Hematopoietic multipotent progenitor cell treated with erythropoietin and hydrocortisone succinate and interleukin-3 and kit ligand, for 17 days (in vitro differentiated cells): Measurements from ENCODE around the gene CCDC142.

Experiments
- DNase-seq: peaks from one replicate; pipeline ENCODE4 v3.0.0-alpha.2; 2015; ENCODE audit warnings: low spot score

Gene CCDC142

DNA sequence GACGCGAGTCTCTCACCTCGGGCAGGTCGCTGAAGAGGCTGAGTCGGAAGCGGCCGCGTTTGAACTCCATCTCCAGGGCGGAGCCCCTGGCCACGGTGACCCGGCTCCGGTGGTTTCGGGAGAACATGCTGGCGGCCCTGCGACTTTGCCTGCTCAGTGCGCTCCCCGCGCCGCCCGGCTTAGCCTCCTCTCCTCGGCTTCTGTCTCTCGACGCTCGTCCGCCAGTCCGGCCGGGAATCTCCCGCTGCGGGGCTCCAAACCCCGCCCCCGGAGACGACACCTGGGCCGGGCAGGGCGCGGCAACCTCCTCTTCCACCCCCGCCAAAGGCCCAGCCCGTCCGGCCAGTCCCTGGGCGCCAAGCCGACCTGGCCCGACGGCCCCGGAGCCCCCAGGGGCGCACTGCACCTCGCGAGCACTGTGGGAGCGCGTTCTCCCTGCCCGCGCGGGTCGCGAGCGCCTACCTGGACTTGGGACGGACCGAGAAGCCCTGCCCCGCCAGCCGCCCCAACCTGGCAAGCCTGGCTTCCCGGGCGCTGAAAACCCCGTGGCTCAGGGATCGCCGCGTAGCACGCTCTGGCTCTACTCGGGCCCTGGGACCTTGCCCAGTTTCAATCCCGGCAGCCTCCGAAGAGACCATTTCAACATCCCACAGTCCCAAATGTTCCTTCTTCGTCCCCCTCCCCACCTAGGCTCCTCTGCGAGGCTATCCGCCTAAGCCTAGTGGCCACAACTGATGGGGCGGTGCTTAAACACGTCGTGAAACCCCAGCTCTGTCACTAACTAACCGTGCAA lies 40.9 kb downstream of the CCDC142 start, which contains the start of gene RTKN:
Gene RTKN (minus strand): TSS at position 248 of the 793 bp plus-strand sequence. CDS start 121 bp downstream, at position 127.
- DNase-seq = no peak

DNA sequence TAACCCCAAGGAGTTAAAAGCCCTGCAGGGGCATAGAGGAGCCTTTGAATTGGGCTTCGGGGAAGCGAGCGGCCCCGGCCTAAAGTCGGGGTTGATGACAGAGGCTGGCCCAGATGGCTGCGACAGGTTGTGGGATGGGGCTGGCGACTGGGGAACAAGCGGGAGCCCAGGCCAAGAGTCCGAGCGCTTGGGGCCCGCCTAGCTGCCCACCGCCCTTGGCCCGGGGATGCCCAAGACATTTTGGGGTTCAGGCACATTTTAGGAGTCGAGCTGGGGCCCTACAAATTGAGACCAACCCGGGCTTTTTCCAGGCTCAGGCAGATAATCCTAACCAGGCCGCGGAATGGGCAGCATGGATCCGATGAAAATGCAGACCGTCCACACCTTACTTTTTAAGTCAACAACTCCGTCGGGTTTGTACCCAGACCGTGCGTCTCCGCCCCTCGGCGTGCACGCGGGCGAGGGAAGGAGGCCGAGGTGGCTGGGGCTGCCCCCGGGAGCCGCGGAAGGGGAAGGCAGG lies 41.6 kb downstream of the CCDC142 start:
- no peak for DNase-seq

DNA sequence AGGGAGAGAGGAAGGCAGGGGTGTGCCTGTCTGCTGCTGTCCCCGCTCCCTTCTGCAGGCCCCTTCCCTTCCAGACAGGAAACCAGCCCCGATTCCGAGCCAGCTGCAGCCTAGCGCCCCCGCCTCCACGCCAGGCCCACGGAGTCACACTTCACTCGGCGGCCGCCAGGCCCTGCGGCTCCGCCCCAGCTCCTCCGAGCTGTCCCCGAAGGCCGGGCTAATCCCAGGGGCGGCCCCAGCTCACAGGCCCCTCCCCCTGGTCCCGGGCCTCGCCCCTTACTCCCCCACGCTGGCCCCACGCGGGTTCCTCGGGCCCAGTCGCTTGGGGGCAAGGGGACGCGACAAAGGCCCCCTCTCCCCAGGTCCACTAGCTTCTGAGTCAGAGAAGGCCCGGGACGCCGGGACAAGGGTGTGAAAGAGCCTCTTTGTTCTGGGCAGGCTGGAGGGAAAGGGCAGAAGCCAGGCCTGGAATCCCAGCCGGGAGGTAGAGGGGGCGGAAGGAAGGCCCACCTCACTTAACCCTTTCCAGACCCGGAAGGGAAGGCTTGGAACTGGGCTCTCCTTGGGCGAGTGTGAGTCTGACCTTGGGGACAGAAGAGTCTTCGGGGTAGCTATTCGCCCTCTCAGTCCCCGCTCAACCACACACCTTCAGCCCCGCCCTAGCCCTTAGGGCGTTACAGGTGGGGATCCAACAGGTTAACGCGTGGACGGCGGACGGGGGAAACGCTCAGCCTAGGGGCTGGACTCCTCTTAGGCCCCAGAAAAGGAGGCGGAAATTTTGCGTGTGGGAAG lies 42.2 kb downstream of the CCDC142 start:
- no peak for DNase-seq

DNA sequence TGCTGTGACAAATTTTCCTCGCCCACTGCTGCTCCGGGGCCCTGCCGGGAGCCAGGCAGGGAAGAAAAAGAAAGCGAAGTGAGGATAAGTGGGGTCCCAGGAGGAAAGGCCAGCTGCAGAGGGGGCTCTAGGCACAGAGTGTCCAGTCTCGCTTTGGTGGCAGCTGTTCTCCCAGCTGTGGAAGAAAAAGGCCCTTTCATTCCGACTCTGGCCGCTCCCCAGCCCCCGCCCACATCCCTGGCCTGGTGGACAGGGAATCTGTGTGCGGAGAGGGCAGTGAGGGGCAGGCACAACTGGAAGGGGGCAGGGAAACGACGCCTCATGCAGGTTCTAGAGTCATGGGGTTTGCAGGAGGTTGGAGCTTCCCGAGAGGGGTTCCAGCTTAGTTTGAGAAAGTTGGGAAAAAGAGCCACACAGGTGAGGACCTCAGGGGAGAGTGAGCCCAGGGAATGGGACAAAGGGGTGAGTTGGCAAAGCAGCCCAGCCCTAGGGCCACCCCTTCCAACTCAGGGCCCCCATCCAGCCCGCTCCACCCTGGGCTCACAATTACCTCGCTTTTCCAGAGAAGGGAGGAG lies 42.9 kb downstream of the CCDC142 start:
- DNase-seq = no peak

DNA sequence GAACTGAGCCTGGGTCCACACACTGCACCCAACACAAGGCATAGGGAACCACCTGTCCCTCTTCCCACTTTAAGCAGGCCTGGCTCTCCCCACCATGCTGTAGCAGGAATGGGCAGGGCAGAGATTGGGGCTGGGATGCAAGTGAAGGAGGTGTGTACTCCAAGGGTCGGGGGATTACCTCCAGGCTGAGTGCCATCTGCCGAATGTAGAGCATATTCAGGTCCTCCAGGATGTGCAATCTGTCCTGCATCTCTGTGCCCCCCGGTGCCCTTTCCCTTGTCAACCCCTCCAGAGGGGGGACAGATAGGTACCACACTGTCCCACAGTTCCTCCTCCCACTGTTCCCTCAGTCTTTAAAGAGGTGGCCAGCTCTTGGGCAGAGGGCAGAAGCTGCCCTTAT lies 43.4 kb downstream of the CCDC142 start:
- DNase-seq = no peak

DNA sequence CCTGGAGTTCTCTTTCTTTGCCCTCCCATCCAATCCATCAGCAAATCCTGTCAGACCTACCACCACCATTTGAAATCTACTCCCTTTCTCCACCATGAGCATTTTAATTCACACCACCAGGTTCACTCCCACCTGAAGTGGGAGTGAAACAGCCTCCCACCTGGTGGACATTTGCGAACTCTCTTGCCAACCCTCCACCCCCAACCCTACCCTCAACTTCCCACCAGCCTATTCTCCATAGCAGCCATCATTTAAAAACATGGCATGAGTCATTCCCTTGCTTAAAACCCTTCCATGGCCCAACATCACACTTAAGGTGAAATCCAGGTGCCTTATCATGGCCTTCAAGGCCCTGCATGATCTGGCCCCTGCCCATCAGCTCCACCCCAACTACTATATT lies 44.5 kb downstream of the CCDC142 start:
- no peak for DNase-seq

DNA sequence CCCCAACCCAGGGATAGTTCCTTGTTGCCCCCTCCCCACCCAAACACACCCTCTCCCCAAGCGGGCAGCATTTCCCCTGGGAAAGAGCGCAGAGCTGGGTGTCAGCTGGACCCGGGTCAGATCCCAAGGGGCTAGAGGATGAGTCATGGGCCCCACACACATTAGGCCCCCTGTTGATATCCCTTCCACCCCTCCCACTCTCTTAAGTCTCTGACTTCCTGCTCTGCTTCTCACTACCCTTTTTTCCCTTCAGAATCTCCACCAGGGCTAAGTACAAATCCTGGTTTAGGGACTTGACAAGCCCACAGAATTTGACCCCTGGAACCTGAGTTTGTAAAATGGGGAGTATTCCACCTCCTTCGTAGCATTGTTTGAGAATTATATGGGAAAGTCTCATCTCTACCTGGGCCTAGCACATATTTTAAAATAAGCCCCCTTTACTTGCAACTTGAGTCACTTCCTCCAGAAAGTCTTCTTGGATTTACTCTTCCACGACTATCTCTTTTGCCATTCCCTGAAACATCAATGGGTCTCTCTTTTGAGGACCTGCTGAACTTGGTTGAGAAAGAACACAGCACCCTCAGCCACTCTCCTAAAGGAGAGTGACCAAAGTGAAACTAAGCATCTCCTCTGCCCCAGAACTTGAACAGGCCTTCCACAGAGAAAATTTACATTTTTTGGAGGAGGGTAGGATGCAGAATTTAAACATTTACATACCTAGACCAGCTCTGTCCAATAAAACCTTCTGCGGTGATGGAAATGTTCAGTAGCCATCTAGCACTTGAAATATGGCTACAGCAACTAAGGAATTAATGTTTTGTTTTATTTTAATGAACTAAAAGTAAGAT lies 45.7 kb downstream of the CCDC142 start:
- no peak for DNase-seq

DNA sequence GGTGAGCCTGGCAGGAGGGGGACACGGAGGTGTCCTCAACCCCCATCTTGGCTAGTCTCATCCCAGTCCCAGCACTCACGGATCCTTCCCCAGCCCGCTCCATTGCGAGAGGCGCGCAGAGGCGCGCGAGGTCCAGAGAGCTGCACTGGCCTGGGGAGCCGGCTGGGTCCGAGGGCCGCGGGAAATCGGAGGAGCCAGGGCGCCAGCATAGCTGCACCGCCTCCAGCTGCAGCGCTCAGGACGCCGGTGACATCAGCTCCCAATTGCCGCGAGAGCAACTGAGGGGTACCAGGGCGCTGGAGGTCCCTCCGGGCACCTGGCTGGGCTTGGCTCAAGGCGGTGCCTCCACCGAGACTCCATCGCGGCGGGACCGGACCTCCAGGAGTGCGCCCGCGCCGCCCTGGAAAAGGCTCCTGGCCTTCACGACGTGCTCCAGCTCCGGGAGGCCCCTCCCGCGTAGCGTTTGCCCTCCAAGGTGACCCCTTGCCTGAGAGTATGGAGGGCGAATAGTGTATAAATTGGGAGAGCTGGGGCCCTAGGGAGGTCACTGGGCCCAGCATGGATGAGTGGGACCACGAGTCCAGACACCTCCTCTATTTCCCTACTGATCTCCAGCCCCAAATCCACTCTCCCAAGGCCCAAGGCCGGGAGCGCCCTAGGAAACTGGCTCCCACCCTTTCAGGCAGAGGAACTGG lies 46.5 kb downstream of the CCDC142 start:
- no peak for DNase-seq

DNA sequence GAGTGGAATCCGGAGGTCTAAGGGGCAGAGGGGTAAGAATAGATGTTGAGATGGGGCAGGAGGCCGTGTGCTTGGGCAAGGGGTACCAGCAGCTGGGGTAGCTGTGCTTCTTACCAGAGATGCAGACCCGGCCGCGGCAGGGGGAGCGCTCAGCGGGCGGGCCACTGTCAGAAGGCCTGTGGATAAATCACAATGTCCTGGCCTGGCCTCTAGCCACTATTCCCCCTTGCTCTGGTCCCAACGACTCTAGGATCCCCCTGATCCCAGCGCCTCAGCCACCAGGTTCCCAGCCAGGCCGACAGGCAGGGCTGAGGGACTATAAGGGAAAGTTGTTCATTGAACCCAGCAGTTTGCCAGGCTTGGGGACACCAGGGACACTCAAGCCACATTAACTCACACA lies 52.3 kb downstream of the CCDC142 start:
- DNase-seq = no peak

DNA sequence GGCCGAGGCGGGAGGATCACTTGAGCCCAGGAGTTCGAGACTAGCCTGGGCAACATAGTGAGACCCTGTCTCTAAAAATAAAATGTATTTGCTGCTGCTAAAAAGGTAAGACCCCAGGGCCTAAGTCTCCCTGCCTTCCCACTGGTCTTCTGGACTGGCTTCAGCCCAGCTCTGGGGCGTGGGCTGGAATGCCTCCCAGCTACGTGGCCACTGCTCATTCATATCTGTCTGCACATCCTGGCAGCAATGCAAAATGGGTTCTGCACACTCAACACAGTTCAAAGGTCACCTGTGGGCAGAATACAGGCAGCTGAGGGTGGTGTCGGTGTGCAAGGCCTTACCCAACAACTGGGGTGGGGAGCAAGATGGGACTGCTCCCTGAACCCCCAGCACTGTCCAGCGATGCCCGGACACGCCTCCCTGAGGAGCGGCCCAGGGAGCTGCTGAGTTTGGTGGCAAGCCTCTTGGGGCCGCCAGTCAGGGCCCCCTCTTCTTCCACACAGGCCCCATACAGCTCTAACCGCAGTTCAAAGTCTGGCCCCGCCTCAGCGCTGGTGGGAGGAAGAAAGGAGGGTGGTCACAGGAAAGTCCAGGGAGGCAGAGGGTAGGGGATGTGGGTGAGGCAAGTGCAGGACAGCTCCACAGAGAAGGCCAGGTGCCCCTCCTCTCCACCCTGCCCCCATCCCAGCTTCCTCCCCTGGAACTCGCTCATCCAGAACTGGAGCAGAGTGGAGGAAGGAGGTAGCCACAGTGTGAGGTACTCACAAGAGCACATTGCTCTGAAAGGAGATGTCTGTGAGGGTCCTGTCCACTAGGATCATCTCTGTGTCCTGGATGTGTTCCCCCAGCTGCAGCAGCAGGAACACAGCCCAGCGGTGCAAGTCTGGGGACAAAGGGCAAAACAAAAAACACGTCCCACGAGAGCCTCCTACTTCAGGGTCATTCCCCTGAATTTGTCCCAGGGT lies 53.0 kb downstream of the CCDC142 start:
- DNase-seq = no peak

DNA sequence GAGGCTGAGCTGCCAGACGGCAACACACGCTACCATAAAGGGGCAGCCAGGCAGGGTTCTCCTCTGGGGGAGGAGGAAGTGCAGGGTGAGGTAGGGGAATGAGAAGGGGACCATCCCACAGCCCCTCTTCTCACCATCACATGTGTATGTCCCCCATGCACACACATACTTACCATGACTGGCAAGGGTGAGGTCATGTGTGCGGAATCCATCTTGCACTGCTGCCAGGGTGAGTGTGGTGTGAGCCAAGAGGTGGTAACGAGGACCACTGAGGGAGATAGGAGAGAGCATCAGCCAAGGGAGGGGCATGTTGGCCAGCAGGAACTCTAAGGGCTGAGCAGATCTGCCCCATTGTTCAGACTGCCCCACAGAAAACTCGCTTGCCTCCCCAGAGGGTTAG lies 54.1 kb downstream of the CCDC142 start:
- DNase-seq = no peak

DNA sequence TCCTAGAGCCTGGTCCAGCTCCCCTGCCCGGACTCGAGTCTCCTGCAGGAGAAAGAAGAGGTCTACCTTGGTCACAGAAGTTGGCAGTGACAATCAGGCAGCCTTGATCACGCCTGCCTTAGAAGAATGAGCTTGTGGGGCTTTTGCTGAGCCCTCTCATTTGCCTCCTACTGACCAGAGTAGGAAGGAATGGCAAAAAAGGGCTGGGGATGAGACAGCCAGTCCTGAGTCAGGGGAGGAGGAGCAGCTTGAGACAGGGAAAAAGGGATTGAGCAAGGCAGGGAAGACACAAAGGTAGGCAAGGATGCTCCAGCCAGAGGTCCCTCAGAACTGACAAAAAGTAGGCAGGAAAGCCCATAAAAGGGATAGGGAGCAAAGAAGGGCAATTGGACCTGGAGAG lies 55.2 kb downstream of the CCDC142 start:
- no peak for DNase-seq

DNA sequence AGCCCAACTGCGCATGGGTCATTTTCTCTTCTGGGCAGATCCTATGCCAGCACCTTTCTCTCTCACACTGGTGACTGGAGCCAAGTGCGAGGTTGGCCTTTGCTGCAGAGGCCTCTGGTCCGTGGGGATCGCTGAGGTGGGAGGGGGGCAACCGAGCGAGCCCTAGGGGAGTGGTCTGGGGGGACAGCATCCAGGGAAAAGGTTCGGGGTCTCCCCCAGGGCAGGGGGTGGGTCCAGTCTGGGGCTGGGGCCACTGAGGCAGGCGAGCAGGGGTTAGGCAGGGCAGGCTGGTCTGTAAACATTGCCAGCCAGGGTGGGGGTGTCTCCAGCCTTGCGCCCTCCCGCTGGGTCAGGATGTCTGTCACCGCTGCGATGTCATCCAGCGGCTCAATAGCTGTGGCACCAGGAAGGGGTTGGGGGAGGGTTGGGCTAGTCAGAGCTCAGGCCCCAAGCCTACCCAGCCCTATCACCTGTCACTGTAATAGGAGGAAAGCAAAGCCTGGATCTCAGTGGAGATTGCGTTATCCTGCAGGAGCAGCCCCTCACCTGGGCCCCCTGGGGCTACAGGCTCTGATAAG lies 56.5 kb downstream of the CCDC142 start:
- no peak for DNase-seq

DNA sequence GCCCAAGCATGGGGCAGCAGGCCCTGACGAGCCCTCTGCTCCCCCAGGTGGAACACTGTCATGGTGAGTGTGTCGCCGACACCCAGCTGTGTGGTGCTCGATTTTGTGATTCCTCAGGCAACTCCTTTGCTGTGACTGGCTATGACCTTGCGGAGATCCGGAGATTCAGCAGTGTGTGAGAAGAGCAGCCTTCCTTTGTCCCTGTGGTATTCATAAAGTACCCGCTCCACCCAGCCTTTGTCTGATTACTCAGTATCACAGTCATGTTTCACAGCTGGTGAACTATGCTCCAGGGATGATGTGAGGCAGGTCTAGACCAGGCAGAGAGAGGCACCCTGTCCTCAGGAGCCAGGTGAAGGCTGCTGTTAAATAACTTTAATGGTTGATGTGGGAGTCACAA lies 57.3 kb downstream of the CCDC142 start:
- DNase-seq = no peak

DNA sequence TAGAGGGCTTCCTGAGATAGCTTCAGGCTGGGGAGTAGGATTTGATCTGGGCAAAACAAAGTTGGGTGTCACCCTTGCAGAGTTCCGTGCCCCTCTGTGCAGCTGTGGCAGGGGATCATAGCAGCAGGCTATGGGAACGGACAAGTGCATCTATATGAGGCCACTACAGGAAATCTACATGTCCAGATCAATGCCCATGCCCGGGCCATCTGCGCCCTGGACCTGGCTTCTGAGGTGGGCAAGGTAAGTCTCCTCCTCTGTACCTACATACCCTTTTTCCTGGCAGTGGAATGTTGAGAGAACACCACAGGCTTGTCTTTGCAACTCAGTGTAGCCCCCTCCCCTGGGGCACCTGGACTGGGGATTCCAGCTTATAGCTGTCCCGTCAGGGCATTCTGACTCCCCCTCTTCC lies 57.8 kb downstream of the CCDC142 start:
- DNase-seq = no peak

DNA sequence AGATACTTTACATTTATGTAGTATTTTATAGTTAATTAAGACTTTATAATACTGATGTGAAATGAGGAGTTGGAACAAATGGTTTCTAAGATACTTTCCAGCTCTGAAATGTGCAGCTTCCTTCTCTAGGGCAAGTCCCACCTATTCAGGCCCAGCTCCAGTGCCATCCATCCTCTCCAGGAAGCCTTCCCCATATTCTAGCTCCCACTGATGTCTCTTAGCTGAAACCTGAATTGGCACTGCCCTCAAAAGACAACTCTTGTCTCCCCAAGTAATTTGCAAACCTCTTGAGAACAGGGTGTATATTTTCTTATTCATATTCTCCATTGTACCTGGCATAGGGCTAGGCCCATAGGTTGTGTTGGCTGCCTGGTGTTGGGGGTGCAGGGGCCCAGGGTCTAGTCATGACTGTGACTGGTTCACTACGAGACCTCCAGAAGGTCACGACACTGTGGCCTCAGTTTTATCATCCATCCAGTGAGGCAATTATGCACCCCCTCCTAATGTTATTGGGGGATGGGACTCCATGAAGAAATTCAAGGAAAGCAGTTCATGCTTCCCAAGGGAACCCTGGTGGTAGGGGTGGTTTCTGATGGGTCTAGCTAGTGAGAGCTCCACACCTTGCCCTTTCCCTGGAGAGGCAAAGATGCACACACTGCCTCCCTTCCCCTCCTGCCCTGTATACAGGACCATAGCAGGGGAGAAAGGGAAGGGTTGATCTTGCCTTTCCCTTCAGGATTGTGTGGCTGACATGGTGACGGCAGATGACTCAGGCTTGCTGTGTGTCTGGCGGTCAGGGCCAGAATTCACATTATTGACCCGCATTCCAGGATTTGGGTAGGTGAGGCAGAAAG lies 58.4 kb downstream of the CCDC142 start:
- DNase-seq = no peak
